ENCODE results near the gene SPIRE1.

Gene SPIRE1

DNA sequence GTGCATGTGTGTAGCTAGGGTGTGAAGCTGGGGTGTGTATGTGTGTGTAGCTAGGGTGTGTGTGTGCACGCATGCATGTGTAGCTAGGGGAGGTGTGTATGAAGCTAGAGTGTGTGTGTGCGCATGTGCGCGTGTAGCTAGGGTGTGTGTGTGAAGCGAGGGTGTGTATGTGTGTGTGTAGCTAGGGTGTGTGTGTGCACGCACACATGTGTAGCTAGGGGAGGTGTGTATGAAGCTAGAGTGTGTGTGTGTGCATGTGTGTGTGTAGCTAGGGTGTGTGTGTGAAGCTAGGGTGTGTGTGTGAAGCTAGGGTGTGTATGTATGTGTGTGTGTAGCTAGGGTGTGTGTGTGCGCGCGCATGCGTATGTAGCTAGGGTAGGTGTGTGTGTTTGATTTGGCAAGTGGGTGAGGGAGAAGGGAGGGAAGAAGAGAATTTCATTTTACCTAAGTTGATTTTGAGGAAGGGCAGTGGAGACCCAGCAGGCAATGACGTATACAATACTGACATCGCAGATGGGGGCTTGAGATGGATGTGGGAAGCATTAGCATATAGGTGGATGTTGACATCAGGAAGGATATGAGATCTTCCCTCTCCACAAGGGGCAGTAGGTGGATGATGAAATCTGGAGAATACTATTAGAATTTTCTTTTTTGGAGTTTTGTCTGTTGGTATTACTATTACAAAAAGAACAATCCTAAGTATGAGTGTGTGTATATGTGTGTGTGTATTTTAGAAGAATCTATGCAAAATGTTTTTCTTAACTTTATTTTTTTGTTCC, 179.4 kb downstream of the SPIRE1 start:
- no peak overlapping the region for H2BK15ac ChIP-seq (replicated peaks; ENCODE audit: low read depth)
- H3K36me3 ChIP-seq (ENCODE audit: control insufficient read depth, insufficient read depth, low read length): no peaks in the 10 kb centered on the region
- no peak overlapping the region for H3K27ac ChIP-seq (ENCODE audit: low read depth, low read length)
- H2BK120ac ChIP-seq (ENCODE audit: low read depth, low read length): no peak overlapping the region
- H3K4me2 ChIP-seq (ENCODE audit: low read length): no peak overlapping the region
- H3K4me1 ChIP-seq (ENCODE audit: control insufficient read depth, low read depth, low read length): no peaks in the 10 kb centered on the region
- no peak overlapping the region for H3K56ac ChIP-seq (ENCODE audit: low read length)
- no peak overlapping the region for H3K18ac ChIP-seq (ENCODE audit: low read length)
- no peak overlapping the region for H4K8ac ChIP-seq (ENCODE audit: low read depth, low read length)
- H2BK5ac ChIP-seq (ENCODE audit: low read length): no peak overlapping the region
- DNase-seq: peak; percentile 60
- H3K23ac ChIP-seq (ENCODE audit: low read length): no peak overlapping the region
- H3K27me3 ChIP-seq (ENCODE audit: insufficient read depth, low read length, poor library complexity): no peaks in the 10 kb centered on the region
- H3K79me1 ChIP-seq (ENCODE audit: low read length): no peaks in the 10 kb centered on the region
- WGBS (ENCODE audit: extremely low coverage, insufficient coverage, low lambda C conversion rate): 100% methylated on average over 3 of the region's 12 CpGs
- H3K4me3 ChIP-seq (ENCODE audit: low read length): no peak overlapping the region
- no peak overlapping the region for H4K5ac ChIP-seq (ENCODE audit: low read length)
- no peaks in the 10 kb centered on the region for H3K79me2 ChIP-seq (ENCODE audit: control insufficient read depth, insufficient read depth, low read length)
- no peak overlapping the region for H2AK5ac ChIP-seq (ENCODE audit: low read length)
- no peak overlapping the region for H3K9ac ChIP-seq (ENCODE audit: low read length)
- H3K4ac ChIP-seq (ENCODE audit: low read depth, low read length): no peak overlapping the region

- H2BK5ac ChIP-seq (ENCODE audit: low read length): no peak overlapping the region
- no peak overlapping the region for H3K18ac ChIP-seq (ENCODE audit: low read length)
- H3K79me2 ChIP-seq (ENCODE audit: control insufficient read depth, insufficient read depth, low read length): no peaks in the 10 kb centered on the region
- no peak overlapping the region for H3K4me3 ChIP-seq (ENCODE audit: low read length)
- H3K79me1 ChIP-seq (ENCODE audit: low read length): no peaks in the 10 kb centered on the region
- no CpG with 5 or more reads among the region's 11 CpGs for WGBS (ENCODE audit: extremely low coverage, insufficient coverage, low lambda C conversion rate)
- DNase-seq: no peak
- no peak overlapping the region for H2BK120ac ChIP-seq (ENCODE audit: low read depth, low read length)
- no peak overlapping the region for H4K8ac ChIP-seq (ENCODE audit: low read depth, low read length)
- no peaks in the 10 kb centered on the region for H3K27me3 ChIP-seq (ENCODE audit: insufficient read depth, low read length, poor library complexity)
- no peak overlapping the region for H3K56ac ChIP-seq (ENCODE audit: low read length)
- H3K9ac ChIP-seq (ENCODE audit: low read length): no peak overlapping the region
- no peak overlapping the region for H3K4me2 ChIP-seq (ENCODE audit: low read length)
- H3K4ac ChIP-seq (ENCODE audit: low read depth, low read length): no peak overlapping the region
- H2BK15ac ChIP-seq (replicated peaks; ENCODE audit: low read depth): no peak overlapping the region
- no peak overlapping the region for H2AK5ac ChIP-seq (ENCODE audit: low read length)
- no peaks in the 10 kb centered on the region for H3K4me1 ChIP-seq (ENCODE audit: control insufficient read depth, low read depth, low read length)
- no peak overlapping the region for H3K27ac ChIP-seq (ENCODE audit: low read depth, low read length)
- H4K5ac ChIP-seq (ENCODE audit: low read length): no peak overlapping the region
- H3K36me3 ChIP-seq (ENCODE audit: control insufficient read depth, insufficient read depth, low read length): no peaks in the 10 kb centered on the region
- no peak overlapping the region for H3K23ac ChIP-seq (ENCODE audit: low read length)
These were observed 180.3 kb downstream of the SPIRE1 start for GRCh38 chr18:12477606-12478005.

- Histone ChIP-seq H3K4me2 (ENCODE audit: low read length) (no peak overlapping the region), H3K36me3 (ENCODE audit: control insufficient read depth, insufficient read depth, low read length) (no peaks in the 10 kb centered on the region), H2BK15ac (replicated peaks; ENCODE audit: low read depth) (no peak overlapping the region), H2BK5ac (ENCODE audit: low read length) (no peak overlapping the region), H3K18ac (ENCODE audit: low read length) (no peak overlapping the region), H3K79me2 (ENCODE audit: control insufficient read depth, insufficient read depth, low read length) (no peaks in the 10 kb centered on the region), H3K27ac (ENCODE audit: low read depth, low read length) (no peak overlapping the region), H3K79me1 (ENCODE audit: low read length) (no peaks in the 10 kb centered on the region), H3K56ac (ENCODE audit: low read length) (no peak overlapping the region), H2BK120ac (ENCODE audit: low read depth, low read length) (no peak overlapping the region), H4K5ac (ENCODE audit: low read length) (no peak overlapping the region), H3K23ac (ENCODE audit: low read length) (no peak overlapping the region), H3K4me3 (ENCODE audit: low read length) (no peak overlapping the region), H3K4ac (ENCODE audit: low read depth, low read length) (no peak overlapping the region), H4K8ac (ENCODE audit: low read depth, low read length) (no peak overlapping the region), H3K9ac (ENCODE audit: low read length) (no peak overlapping the region), H3K4me1 (ENCODE audit: control insufficient read depth, low read depth, low read length) (no peaks in the 10 kb centered on the region), H2AK5ac (ENCODE audit: low read length) (no peak overlapping the region), H3K27me3 (ENCODE audit: insufficient read depth, low read length, poor library complexity) (no peaks in the 10 kb centered on the region)
- WGBS (ENCODE audit: extremely low coverage, insufficient coverage, low lambda C conversion rate): no CpG with 5 or more reads among the region's 2 CpGs
- DNase-seq: no peak
These were observed 181.0 kb downstream of the SPIRE1 start for GRCh38 chr18:12476955-12477354.

DNA sequence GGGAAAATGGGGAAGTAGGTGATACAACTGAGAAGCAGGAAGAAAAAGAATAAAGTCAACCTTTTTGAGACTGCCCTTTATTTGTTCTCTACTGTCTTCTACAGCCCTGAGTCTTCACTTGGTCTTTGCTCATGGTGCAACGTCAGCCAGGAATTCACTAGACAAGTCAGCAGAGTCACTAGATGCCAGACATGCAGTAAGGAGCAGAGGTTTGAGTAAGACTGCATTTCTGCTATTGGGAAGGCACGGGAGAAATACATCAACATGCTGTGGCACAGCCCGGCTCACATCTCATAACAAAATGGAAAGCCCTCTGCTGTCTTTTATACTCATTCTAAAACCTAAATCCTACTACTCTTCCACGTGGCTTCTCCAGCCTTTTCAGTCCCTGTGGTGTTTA, 183.0 kb downstream of the SPIRE1 start:
- Histone ChIP-seq H3K56ac (ENCODE audit: low read length) (no peak overlapping the region), H3K4me2 (ENCODE audit: low read length) (no peak overlapping the region), H3K4me1 (ENCODE audit: control insufficient read depth, low read depth, low read length) (no peaks in the 10 kb centered on the region), H2BK15ac (replicated peaks; ENCODE audit: low read depth) (no peak overlapping the region), H3K18ac (ENCODE audit: low read length) (no peak overlapping the region), H3K4ac (ENCODE audit: low read depth, low read length) (no peak overlapping the region), H3K27ac (ENCODE audit: low read depth, low read length) (no peak overlapping the region), H3K27me3 (ENCODE audit: insufficient read depth, low read length, poor library complexity) (no peaks in the 10 kb centered on the region), H4K5ac (ENCODE audit: low read length) (no peak overlapping the region), H4K8ac (ENCODE audit: low read depth, low read length) (no peak overlapping the region), H3K36me3 (ENCODE audit: control insufficient read depth, insufficient read depth, low read length) (no peaks in the 10 kb centered on the region), H2AK5ac (ENCODE audit: low read length) (no peak overlapping the region), H3K23ac (ENCODE audit: low read length) (no peak overlapping the region), H3K79me2 (ENCODE audit: control insufficient read depth, insufficient read depth, low read length) (no peaks in the 10 kb centered on the region), H2BK5ac (ENCODE audit: low read length) (no peak overlapping the region), H3K9ac (ENCODE audit: low read length) (no peak overlapping the region), H2BK120ac (ENCODE audit: low read depth, low read length) (no peak overlapping the region), H3K79me1 (ENCODE audit: low read length) (no peaks in the 10 kb centered on the region), H3K4me3 (ENCODE audit: low read length) (no peak overlapping the region)
- no peak for DNase-seq
- WGBS (ENCODE audit: extremely low coverage, insufficient coverage, low lambda C conversion rate): no CpG with 5 or more reads among the region's 4 CpGs

GRCh38 chr18:12474146-12474545, 183.8 kb downstream of the SPIRE1 start:
- no peak overlapping the region for H2BK120ac ChIP-seq (ENCODE audit: low read depth, low read length)
- H3K4me1 ChIP-seq (ENCODE audit: control insufficient read depth, low read depth, low read length): no peaks in the 10 kb centered on the region
- no peaks in the 10 kb centered on the region for H3K36me3 ChIP-seq (ENCODE audit: control insufficient read depth, insufficient read depth, low read length)
- H3K79me1 ChIP-seq (ENCODE audit: low read length): no peaks in the 10 kb centered on the region
- no peak overlapping the region for H3K4ac ChIP-seq (ENCODE audit: low read depth, low read length)
- DNase-seq: no peak
- H3K56ac ChIP-seq (ENCODE audit: low read length): no peak overlapping the region
- no peak overlapping the region for H4K8ac ChIP-seq (ENCODE audit: low read depth, low read length)
- no peak overlapping the region for H2BK5ac ChIP-seq (ENCODE audit: low read length)
- H2BK15ac ChIP-seq (replicated peaks; ENCODE audit: low read depth): no peak overlapping the region
- no peak overlapping the region for H3K23ac ChIP-seq (ENCODE audit: low read length)
- H3K4me2 ChIP-seq (ENCODE audit: low read length): no peak overlapping the region
- H3K27ac ChIP-seq (ENCODE audit: low read depth, low read length): no peak overlapping the region
- H3K27me3 ChIP-seq (ENCODE audit: insufficient read depth, low read length, poor library complexity): no peaks in the 10 kb centered on the region
- H3K18ac ChIP-seq (ENCODE audit: low read length): no peak overlapping the region
- H4K5ac ChIP-seq (ENCODE audit: low read length): no peak overlapping the region
- H3K4me3 ChIP-seq (ENCODE audit: low read length): no peak overlapping the region
- H2AK5ac ChIP-seq (ENCODE audit: low read length): no peak overlapping the region
- no peak overlapping the region for H3K9ac ChIP-seq (ENCODE audit: low read length)
- no peaks in the 10 kb centered on the region for H3K79me2 ChIP-seq (ENCODE audit: control insufficient read depth, insufficient read depth, low read length)

All from mesendoderm (in vitro differentiated cells).